OCI-LY7 (cell line): ENCODE measurements around the gene BCL7B.

Source experiments
- EZH2phosphoT487 ChIP-seq: fragments of 200-600 bp; sonication (generic); IDR thresholded peaks from 2 replicates; pipeline ENCODE4 v1.6.1; 2018; ENCODE audit warnings: low read depth, borderline replicate concordance, mild to moderate bottlenecking, mixed run types, antibody characterized with exemption, low read length, moderate library complexity, mixed read lengths
- TF ChIP-seq, protein P1 (sequence below): fragments of 200-600 bp; sonication (generic); conservative IDR thresholded peaks from 2 replicates; pipeline ENCODE4 v1.5.1; 2014; ENCODE audit warnings: mild to moderate bottlenecking, antibody characterized with exemption, low read length, moderate library complexity, mixed read lengths

- TF ChIP-seq, protein P1, sequence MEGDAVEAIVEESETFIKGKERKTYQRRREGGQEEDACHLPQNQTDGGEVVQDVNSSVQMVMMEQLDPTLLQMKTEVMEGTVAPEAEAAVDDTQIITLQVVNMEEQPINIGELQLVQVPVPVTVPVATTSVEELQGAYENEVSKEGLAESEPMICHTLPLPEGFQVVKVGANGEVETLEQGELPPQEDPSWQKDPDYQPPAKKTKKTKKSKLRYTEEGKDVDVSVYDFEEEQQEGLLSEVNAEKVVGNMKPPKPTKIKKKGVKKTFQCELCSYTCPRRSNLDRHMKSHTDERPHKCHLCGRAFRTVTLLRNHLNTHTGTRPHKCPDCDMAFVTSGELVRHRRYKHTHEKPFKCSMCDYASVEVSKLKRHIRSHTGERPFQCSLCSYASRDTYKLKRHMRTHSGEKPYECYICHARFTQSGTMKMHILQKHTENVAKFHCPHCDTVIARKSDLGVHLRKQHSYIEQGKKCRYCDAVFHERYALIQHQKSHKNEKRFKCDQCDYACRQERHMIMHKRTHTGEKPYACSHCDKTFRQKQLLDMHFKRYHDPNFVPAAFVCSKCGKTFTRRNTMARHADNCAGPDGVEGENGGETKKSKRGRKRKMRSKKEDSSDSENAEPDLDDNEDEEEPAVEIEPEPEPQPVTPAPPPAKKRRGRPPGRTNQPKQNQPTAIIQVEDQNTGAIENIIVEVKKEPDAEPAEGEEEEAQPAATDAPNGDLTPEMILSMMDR: no peak
- TF ChIP-seq EZH2phosphoT487: no peak
Observed at GRCh38 chr7:73565675-73566340, 8.3 kb upstream of the BCL7B start.
